Stimulated activated CD4-positive, alpha-beta T cell treated with anti-CD3 and anti-CD28 coated beads, Interleukin-15, amount 100 ng/mL, for 1 hour (primary cell): ENCODE results near the gene C19orf38.
"Not testable (repeated sequence)": the region's sequence is repeated elsewhere in the genome, so short reads cannot be mapped to it uniquely, and the experiment has no call there.

Experiments
- DNase-seq, 2 donors: peaks; one replicate each; pipeline ENCODE4 v3.0.0-alpha.2; 2020; ENCODE audit warnings: low read depth in 1 of 2, low spot score in 1 of 2

Gene C19orf38

GRCh38 chr19:10846500-10847202 is 1.6 kb upstream of the C19orf38 start:
- no peak for DNase-seq

DNA sequence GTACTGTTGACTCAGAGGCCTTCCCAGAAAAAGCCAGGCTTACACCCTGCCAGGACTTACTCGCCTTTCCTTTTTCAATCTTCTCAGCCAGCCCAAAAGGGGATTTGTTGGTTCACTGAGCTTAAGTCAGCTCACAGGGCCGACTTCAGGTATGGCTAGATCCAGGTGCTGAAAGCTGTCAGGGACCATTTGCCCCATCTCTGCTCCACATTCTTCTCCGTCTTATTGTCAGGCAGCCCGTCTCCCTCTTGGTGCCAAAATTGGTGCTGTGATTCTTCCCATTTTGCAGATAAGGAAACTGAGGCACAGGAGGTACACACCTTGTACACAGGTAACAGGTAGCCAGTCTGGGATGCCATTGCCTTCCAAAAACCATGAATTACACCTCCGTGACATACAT is 2.4 kb downstream of the C19orf38 start:
- no peak for DNase-seq

- DNase-seq, result no peak
Observed at GRCh38 chr19:10852098-10852800, 4.0 kb downstream of the C19orf38 start.

DNA sequence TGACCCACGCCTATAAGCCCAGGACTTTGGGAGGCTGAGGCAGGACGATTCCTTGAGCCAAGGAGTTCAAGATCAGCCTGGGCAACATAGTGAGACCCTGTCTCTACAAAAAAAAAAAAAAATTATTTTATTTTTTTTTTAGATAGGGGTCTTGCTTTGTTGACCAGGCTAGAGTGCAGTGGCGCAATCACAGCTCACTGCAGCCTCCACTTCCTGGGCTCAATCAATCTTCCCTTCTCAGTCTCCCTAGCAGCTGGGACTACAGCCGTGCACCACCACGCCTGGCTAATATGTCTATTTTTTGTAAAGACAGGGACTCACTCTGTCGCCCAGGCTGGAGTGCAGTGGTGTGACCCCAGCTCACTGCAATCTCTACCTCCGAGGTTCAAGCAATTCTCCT is 4.7 kb downstream of the C19orf38 start:
- DNase-seq, result no peak

DNA sequence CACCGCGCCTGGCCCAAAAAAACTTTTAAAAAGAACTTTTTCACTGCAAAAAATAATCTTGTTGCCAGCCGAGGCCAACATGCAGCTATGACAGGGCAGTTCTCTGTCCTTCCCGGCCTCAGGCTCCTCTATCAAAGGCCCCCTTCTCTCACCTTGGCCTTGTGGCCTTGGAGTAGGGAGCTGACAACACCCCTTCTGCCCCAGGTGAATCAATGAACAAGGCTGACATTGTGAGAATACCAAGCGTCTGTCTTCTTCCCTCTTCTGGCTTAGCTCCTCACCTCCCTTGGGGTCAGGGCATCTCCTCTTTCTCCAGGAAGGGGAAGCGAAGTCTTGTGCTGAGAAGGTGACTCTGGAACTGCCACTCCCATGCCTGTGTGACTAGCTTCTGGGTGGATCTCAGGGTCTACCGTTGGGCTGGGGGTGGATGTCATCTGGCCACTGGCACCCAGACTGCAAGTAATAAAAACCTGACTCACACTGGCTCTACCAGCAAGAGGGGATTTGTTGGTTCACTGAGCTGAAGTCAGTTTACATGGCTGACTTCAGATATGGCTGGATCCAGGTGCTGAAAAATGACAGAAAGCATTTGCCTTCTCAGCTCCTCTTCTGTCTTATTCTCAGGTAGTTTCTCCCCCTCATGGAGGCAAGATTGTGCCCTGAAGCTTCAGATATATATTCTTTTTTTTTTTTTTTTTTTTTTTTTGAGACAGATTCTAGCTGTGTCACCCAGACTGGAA is 6.3 kb downstream of the C19orf38 start:
- no peak for DNase-seq

DNA sequence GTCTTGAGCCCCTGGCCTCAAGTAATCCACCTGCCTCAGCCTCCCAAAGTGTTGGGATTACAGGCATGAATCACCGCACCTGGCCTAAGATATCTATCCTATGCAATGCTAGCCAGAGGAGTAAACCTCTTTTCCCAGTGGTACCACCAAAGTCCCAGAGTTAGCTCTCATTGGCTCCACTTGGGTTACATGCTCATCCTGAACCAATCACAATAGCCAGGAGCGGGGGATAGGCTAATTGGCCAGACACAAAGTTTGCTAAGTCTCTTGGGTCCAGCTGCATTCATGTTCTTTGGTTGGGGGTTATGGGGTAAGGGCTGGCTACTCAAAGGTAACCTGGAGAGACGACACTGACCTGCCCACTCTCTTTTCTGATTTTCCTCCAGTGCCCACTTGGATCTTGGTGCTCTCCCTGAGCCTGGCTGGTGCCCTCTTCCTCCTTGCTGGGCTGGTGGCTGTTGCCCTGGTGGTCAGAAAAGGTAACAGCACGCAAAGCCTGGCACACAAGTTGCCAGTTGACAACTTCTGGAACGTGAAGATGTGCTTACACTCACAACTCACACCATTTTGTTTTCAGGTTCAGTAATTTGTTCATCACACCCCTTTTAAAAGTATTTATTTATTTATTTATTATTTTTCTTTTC is 7.8 kb downstream of the C19orf38 start:
- no peak for DNase-seq

DNA sequence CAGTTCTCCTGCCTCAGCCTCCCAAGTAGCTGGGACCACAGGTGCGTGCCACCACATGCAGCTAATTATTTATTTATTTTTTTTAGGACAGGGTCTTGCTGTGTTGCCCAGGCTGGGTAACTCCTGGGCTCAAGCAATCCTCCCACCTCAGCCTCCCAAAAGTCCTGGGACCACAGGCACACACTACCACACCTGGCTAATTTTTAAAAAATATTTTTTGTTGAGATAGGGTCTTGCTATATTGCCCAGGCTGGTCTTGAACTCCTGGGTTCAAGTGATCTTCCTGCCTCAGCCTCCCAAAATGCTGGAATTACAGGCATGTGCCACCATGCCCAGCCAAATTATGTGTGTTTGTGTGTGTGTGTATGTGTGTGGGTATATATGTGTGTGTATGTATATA is 8.7 kb downstream of the C19orf38 start:
- DNase-seq, result not testable (repeated sequence)

DNA sequence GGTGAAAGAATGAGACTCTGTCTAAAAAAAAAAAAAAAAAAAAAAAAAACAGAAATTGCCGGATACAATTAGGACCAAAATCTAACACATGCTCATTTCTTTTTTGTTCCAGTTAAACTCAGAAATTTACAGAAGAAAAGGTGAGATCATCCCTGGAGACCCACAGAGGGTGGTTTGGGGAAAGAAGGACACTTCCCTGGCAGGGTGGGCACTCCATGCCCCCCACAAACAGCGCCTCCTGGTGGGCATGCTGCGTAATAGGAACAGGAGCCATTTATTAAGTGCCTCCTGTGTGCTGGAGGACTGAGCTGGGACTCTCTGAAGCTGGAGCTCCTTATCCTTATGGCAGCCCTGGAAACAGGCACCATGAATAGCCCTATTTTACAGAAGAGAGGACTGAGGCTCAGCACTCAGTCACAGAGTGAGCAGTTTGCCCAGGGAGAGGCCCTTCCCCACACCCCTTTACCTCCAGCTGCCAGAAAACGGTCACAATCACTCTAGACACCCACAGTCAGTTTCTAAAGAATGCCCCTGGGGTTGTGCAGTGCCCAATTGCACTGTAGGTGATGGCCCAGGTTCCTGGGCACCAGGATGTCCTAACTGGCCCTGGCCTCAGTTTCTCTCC is 10.1 kb downstream of the C19orf38 start:
- DNase-seq, result no peak

- no peak for DNase-seq
Observed at GRCh38 chr19:10861103-10861651, 13.0 kb downstream of the C19orf38 start.

DNA sequence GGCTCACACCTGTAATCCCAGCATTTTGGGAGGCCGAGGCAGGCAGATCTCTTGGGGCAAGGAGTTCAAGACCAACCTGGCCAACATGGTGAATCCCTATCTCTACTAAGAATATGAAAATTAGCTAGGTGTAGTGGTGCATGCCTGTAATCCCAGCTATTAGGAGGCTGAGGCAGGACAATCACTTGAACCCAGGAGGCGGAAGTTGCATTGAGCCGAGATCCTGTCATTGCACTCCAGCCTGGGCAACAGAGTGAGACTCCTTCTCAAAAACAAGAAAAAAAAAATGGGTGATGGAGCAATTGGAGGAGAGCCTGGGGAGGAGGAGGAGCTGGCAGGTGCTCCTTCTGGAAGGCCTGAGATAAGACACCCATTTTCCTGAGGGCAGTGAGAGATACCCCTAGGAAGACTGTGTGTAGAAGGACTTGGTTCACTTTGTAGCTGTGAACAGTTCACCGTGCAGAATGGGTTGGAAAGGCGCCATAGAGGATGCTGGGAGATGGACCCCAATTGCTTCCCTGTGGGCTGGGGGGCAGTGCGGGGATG is 14.4 kb downstream of the C19orf38 start:
- no peak for DNase-seq

- DNase-seq, result no peak
Observed at GRCh38 chr19:10863107-10863717, 15.0 kb downstream of the C19orf38 start.

- peak; percentile 63 to 67 for DNase-seq
Observed at GRCh38 chr19:10864538-10864899, 16.3 kb downstream of the C19orf38 start.

GRCh38 chr19:10866495-10866894 is 18.3 kb downstream of the C19orf38 start:
- DNase-seq, result no peak

DNA sequence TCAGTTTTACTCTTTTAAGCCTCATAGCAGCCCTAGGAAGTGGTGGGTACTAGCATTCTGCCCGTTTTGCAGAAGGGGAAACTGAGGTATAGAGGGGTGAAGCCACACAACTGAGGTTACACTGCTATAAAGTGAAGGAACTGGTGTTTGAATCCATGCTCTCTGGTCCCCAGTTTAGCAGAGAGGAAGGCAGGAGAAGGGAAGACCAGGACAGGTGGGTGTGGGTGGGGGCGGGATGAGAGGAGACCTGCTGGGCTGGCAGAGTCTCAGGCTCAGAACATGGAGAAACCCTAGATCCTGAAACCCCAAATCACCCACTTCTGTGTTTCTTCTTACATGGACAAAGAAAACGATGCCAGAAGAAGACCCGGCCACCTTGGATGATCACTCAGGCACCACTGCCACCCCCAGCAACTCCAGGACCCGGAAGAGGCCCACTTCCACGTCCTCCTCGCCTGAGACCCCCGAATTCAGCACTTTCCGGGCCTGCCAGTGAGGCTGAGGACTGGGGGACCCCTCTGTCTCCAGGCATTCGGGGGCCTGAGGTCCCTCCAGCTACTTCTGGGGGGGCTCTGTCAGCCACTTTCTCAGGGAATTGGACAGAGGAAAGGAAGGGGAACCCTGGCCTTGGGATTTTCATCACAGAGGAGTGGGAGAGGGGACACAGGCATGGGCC is 20.8 kb downstream of the C19orf38 start:
- DNase-seq, result no peak

GRCh38 chr19:10869872-10870311 is 21.7 kb downstream of the C19orf38 start:
- not testable (repeated sequence) for DNase-seq

- DNase-seq, result no peak
Observed at GRCh38 chr19:10870501-10870954, 22.3 kb downstream of the C19orf38 start.

DNA sequence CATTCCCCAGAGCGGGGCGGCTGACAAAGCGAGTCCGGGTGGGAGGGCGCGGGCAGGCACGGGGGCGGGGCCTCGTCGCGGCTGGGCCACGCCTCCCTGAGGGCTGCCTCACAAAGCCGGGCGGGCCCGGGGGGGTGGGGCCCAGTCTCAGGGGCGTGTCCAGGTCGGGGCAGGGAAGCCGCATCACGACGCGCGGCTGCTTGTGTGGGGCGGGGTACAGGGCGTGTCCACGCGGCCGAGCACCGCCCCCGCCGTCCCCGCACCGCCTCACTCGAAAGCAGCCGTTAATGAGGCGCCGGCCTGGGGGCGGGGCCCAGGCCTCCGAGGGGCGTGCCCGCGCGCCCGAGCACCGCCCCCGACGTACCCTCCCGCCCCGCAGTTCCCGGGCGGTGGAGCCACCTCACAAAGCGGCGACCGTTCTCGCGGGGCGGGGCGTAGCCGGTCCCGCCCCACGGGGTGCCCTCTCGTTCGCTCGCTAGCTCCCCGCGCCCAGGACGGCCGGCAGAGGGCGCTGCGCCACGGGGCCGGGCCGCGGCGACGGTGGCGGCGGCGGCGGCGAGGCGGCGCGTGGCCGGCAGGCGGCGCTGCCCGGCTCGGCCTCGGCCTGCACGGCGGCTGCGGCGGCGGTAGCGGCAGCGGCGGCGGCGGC is 22.9 kb downstream of the C19orf38 start, which contains the start of gene CARM1:
Gene CARM1, plus strand, starts transcription at position 599 of the 649 bp plus-strand sequence. CDS start 150 bp downstream, outside the sequence.
- peak; percentile 100 for DNase-seq

DNA sequence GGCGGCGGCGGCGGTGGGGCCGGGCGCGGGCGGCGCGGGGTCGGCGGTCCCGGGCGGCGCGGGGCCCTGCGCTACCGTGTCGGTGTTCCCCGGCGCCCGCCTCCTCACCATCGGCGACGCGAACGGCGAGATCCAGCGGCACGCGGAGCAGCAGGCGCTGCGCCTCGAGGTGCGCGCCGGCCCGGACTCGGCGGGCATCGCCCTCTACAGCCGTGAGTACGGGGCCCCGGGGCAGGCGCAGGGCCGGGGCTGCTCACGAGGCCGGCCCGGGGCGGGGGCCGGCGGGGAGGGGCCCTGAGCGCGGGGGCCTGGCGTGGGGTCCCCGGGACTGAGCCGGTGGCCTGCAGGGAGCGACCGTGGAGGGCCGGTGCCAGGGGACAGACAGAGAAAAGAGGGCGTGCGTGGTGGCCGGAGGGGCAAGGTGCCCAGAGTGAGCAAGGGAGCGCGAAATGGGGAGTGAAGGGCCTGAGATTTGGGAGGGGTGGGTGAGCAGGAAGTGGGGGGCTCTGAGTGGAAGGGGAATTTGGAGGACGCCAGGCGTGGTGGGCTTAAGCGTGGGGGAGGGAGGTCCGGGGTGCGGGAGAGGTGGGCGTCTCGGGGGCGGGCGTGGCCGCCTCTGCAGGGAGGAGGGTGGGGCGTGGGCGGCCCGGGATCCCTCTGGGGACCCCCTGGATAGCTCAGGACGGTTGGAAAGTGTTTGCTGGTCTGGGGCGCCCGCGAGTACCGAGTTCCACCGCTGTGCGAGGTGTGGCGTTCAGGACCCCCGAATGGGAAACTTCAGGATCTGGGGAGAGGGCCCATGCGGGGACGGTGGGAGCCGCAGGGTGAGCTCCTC is 23.7 kb downstream of the C19orf38 start:
- DNase-seq, result peak in 1 of 2 donors; percentile 22
